Epithelial cell of proximal tubule (primary cell): ENCODE data around the gene TOPORS. TPM values are rescaled to one million over a fixed set of nuclear protein-coding genes. Genes with fewer than 3 reads are reported as not detected.

Experiments
- DNase-seq: peaks from one replicate; pipeline ENCODE4 v3.0.0-alpha.2; 2011; ENCODE audit warnings: low read depth
- H3K4me3 ChIP-seq: 2 replicates; pipeline ENCODE4 v1.5.1; 2011; ENCODE audit warnings: low read depth, mild to moderate bottlenecking, low read length
- total RNA-seq: library from RNA; depleted of rRNA; stranded (reverse); fragments of >200 nt; gene quantifications from 2 replicates; pipeline ENCODE4 v1.2.3, GENCODE V29; 2015
- TF ChIP-seq, protein P1 (sequence below): conservative IDR thresholded peaks from 2 replicates; pipeline ENCODE4 v1.5.1; 2012; ENCODE audit warnings: low read depth, mild to moderate bottlenecking, low read length

The TOPORS gene
- total RNA-seq, 1 donor from 2014 or later: 18.5 TPM

DNA sequence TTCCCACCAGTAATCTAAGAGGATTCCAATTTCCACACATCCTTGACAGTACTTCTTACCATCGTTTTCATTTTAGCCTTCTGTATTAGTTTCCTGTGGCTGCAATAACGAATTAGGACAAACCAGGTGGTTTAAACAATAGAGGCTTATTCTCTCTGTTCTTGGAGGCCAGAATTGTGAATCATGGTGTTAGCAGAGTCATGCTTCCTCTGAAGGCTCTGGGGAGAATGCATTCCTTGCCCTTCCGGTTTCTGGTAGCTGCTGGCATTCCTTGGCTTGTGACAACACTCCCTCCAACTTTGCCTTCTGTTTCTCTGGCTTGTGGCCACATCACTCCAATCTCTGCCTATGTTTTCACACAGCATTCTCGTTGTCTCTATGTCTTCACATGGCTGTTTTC lies 49.9 kb downstream of the TOPORS start:
- no peak overlapping the region for H3K4me3 ChIP-seq
- TF ChIP-seq, protein P1, sequence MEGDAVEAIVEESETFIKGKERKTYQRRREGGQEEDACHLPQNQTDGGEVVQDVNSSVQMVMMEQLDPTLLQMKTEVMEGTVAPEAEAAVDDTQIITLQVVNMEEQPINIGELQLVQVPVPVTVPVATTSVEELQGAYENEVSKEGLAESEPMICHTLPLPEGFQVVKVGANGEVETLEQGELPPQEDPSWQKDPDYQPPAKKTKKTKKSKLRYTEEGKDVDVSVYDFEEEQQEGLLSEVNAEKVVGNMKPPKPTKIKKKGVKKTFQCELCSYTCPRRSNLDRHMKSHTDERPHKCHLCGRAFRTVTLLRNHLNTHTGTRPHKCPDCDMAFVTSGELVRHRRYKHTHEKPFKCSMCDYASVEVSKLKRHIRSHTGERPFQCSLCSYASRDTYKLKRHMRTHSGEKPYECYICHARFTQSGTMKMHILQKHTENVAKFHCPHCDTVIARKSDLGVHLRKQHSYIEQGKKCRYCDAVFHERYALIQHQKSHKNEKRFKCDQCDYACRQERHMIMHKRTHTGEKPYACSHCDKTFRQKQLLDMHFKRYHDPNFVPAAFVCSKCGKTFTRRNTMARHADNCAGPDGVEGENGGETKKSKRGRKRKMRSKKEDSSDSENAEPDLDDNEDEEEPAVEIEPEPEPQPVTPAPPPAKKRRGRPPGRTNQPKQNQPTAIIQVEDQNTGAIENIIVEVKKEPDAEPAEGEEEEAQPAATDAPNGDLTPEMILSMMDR: no peak

DNA sequence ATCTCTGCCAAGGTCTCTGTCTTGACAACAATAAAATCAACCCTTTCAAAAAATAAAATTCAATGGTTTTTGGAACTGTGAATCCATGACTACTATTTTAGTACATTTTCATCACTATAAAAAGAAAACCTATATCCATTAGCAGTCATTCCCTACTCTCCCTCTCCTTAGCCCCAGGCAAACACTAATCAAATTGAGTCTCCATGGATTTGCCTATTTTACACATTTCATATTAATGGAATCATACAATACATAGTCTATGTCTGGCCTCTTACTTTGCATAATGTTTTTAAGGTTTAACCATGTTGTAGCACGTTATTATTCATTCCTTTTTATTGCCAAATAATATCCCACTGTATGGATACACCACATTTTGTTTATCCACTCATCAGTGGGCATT lies 50.5 kb downstream of the TOPORS start:
- no peak for DNase-seq
- TF ChIP-seq, protein P1: no peak
- no peak overlapping the region for H3K4me3 ChIP-seq

More for the DNA sequence above, 49.9 kb downstream of the TOPORS start:
- DNase-seq: peak; percentile 39

- TF ChIP-seq, protein P1: no peak
- DNase-seq: peak; percentile 62
- H3K4me3 ChIP-seq: peak overlapping the region; percentile 22
Observed at GRCh38 chr9:32500768-32501167, 51.6 kb downstream of the TOPORS start.

DNA sequence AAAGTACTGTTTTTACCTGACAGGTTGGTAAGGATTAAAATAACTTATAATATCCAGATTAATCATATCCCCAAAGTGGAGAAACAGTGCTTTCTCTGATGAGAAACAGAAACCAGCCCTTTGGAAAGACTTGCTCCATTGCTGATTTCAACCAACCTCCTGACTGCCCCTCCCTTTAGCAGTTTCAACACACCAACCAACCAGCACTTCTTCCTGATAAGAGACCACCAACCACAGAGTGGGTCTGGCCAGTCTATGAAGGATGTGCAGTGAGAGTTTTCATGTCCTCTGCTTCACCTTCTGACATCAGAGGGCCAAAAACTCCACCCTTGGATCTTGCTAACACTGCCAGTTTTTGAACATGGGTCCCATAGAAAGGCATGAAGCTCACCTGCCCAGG lies 54.5 kb downstream of the TOPORS start:
- no peak for DNase-seq
- H3K4me3 ChIP-seq: no peak overlapping the region
- TF ChIP-seq, protein P1: no peak

GRCh38 chr9:32490601-32491000 lies 61.8 kb downstream of the TOPORS start:
- no peak overlapping the region for H3K4me3 ChIP-seq
- TF ChIP-seq, protein P1: no peak
- no peak for DNase-seq

Other genes starting within 250 kb of the TOPORS start
- 41.2 and 66.8 TPM in 2 replicates for gene ACO1, start 167.9 kb downstream of the TOPORS start, total RNA-seq
- gene RIGI, start 26.4 kb downstream of the TOPORS start, total RNA-seq: 10.9 and 18.7 TPM in 2 replicates
- 8.6 and 8.7 TPM in 2 replicates for gene SMIM27, start 259 bp downstream of the TOPORS start, total RNA-seq
- gene NDUFB6, start 20.6 kb upstream of the TOPORS start, total RNA-seq: 80.8 and 83.2 TPM in 2 replicates
- gene TAF1L, start 83.1 kb upstream of the TOPORS start, total RNA-seq: under 0.01 TPM in 1 of 2 replicates, not detected in the other
- gene TMEM215, start 231.0 kb upstream of the TOPORS start, total RNA-seq: not detected in 2 replicates